NCI-H2196 treated with DMSO at 0.1 percent for 48 hours (cell line): ENCODE results near the gene AATK.

Experiments used
- DNase-seq: peaks from one replicate; lab custom pipeline; 2025; ENCODE audit not compliant: unreplicated experiment; lab: John Stamatoyannopoulos, UW

The AATK gene

DNA sequence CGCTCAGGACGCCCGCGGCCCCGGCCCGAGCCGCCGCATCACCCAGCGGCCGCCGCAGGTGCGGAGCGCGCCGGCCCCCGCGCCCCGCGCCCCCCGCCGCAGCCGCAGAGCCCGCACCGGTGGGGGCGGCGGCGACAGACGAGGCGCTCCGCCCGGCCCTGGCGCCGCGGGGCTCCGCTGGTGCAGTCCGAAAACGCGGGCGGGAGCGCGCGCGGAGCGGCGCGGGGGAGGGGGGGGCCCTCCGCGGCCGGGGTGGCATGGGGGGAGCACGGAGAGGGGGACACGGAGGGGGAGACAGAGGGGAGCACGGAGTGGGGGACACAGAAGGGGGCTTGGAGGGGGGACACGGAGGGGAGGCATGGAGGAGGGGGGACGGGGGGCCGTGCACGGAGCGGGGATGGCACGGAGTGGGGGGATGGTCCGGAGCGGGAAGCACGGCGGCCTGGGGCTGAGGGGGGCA lies at the start of gene AATK:
TSS of gene AATK (minus strand) at position 189 of the 460 bp plus-strand sequence. CDS start 229 bp downstream, outside the sequence.
- no peak for DNase-seq

DNA sequence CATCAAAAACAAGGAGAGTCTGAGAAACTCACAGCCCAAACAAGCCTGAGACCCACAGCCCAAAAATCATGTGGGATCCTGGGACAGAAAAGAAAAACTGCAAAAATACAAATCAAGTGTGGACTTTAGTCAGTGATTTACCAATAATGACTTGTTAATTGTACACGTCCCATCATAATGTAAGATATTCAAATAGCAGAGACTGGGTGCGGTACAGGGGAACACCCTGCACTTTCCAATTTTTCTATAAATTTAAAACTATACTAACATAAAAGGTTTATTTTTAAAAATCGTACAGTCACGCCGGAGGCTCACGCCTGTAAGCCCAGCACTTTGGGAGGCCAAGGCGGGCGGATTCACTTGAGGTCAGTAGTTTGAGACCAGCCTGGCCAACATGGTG lies 48.0 kb upstream of the AATK start:
- DNase-seq, result no peak

DNA sequence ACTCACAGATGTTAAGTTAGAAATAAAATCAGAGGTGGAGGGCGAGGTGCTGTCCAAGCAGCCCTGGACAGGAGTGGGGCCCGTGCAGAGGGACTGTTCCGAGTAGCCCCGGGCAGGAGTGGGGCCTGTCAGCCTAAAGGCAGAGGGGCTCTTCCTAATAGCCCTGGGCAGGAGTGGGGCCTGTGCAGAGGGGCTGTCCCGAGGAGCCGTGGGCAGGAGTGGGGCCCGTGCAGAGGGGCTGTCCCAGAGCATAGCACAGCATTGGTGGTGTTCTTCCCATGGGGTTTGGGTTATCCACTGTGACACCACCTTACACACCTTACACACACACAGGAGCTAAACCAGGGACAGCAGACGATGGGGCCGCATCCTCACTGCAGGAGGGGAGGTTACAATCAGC lies 46.3 kb upstream of the AATK start:
- DNase-seq, result no peak

GRCh38 chr17:81210868-81211267 lies 44.8 kb upstream of the AATK start:
- no peak for DNase-seq

DNA sequence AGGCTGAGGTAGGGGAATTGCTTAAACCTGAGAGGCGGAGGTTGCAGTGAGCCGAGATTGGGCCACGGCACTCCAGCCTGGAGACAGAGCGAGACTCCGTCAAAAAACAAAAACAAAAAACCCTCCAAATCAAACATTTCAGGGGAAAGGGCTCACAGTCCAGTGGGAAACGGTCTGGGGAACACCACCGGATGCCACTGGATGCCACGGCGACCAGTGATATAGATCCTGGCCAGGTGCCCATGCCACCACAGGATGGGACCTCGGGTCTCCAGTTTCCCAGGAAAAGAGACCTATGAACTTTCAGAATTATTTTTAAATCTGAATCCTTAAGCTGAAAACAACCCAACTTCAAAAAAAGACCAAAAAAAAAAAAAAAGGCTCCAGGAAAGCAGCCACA lies 44.4 kb upstream of the AATK start:
- DNase-seq, result no peak

- no peak for DNase-seq
Measured at GRCh38 chr17:81209141-81209540, 43.1 kb upstream of the AATK start.

GRCh38 chr17:81208651-81209050 lies 42.6 kb upstream of the AATK start:
- no peak for DNase-seq

DNA sequence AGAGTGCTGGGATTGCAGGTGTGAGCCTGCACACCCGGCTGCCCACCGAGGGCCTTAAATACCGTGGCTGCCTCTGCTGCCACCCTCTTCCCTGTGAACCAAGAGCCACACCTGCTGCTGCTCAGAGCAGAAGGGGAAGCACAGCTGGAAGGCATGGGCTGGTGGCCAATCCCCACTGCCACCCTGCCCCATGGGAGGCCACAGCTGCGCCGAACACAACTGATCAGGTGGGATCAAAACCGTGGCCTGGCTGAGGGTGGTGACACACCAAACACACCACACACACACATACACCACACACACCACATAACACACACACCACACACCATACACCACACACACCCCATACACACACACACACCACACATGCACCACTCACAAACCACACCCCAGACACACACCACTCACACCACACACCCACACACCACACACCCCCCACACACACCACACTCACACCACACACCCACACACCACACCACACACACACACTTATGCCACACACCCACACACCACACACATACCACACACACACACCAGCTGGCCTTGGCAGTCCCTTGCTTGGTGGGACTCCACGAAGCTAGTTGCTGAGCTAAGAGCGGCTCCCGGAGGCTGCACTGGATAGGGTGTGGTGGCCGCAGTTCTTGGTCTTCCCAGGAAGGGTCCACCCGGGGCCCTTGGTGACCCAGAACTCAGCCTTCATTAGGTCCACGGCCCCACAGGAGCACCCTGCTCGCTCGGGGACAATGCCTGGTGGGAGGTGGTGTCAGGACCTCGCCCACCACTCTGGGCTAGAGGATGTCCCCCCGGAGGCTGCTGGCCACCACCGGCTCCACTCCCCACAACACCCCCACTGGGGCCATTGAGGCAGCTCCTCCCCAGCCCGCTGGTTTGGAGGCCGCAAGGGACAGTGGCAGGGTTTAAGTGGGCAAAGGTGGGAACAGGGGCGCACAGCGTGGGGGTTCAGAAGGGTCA lies 41.9 kb upstream of the AATK start:
- peak; percentile 39 for DNase-seq

DNA sequence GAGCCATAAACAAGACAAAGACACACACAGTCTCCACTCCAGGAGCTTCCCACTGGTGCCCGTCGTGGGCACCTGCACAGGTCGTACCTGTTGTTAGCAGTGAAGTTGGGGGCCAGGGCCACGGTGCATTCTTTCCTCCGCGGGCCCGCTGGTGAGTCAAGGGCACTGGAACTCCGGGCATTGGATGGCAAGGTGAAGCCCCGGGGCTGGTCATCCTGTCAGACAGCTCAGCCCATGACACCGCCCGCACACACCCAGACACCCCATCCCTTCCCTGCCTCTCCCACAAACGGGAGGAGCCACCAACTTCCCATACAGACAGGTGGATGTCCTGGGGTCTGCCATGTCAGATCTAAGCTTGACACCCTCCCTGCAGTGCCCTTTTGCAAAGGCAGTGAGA lies 40.6 kb upstream of the AATK start:
- no peak for DNase-seq

DNA sequence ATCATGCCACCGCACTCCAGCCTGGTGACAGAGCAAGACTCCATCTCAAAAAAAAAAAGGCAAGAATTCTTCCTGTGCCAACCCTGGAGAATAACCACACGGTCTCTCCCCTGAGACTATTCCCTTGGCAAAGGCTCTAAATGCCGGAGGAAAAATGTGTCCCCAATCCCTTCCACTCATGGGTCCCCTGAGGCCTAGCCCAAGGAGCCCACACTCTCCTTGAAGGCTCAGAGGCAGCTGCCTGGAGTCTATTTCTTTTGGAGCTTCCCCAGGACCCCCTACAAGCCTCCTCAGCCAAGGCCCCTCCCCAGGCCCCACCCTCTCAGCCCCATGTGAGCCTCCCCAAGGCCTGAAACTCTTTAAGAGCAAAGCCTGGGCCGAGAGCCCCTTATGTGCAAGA lies 40.1 kb upstream of the AATK start:
- DNase-seq, result no peak

DNA sequence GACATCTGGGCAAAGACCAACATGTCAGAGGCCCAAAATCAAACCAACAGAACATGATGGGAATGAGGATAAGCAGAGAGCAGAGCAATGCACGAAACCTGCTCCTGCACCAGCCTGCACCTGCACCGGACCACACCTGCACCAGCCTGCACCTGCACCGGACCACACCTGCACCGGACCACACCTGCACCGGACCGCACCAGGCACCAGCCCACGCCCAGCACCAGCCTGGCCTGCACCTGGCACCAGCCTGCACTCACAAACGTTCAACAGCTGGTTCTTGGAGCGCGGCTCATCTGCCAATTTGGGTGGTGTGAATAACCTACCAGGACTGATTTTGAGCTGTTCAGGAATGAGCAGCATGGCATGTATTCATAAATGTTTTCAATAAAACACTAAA lies 38.6 kb upstream of the AATK start:
- DNase-seq, result no peak

GRCh38 chr17:81203136-81203535 lies 37.1 kb upstream of the AATK start:
- no peak for DNase-seq

DNA sequence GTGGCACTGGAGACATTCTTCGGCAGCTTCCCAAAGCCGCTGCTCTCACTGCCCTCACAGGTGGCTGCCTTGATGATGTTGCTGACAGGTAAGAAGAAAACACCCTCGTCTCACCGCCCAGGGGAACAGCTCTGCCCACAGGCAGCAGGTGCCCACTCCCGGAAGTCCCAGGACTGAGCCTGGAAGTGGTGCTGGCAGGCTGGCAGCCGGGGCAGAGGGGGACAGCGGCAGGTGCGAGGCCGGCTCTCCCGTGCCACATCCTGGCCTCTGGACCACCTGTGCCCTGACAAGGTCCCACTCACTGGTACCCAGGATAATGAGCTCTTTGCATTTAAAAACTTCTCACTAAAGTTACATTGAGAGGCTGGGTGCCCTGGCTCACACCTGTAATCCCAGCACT lies 36.3 kb upstream of the AATK start:
- DNase-seq, result no peak

DNA sequence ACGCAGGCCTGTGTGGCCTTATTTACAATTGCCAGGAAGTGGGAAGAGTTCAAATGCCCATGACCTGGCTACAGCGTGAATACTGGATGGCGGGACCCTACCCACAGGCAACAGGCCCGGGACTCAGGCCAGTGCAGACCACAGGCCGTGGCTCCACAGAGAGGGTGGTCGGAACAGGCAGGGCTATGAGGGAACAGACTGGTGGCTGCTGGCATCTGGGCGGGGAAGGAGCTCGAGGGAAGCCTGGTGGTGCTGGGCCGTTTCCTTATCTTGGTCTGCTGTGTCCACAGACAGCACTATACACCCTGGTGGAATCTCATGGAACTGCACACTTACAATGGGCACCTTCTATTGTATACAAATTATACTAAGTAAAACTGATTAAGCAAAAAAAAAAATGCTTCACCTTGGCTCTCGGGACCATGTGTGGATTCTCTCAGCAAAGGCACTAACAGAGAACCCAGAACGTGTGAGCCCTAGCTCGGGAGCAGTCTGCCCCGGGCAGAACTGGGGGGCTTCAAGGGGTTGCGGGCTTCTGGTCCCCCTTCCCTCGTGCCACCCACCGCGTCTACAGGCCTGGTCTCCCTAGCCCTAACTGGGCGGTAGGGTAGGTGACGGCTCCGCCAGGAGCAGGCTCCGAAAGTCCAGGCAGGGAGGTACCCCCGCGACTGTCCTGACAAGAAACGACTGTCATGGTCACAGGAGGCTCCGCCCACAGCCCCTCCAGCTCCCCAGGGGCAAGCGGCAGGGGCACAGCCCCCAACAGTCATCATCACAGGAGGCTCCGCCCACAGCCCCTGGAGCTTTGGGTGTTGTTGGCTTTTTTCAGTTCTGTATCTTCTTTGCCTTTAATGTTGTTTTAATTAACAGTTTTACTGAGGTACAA lies 34.9 kb upstream of the AATK start:
- DNase-seq, result peak; percentile 26

- no peak for DNase-seq
Measured at GRCh38 chr17:81200201-81200600, 34.2 kb upstream of the AATK start.

DNA sequence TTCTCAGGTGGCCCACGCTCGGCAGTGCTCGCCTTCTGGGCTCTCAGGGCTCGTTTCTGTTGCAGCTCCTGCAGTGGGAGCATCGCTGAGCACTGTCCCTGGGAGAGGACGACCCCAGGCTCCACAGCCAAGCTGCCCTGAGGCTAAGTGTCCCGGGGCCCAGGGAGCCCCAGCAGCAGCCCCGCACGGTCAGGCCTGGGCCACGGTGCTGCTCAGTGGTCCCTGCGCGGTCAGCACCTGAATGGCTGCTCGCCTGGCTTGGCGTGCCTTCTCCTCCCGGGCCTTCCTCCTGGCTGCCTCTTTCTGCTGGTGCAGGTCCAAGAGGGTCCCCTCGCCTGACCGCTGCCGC lies 33.4 kb upstream of the AATK start:
- DNase-seq, result no peak

DNA sequence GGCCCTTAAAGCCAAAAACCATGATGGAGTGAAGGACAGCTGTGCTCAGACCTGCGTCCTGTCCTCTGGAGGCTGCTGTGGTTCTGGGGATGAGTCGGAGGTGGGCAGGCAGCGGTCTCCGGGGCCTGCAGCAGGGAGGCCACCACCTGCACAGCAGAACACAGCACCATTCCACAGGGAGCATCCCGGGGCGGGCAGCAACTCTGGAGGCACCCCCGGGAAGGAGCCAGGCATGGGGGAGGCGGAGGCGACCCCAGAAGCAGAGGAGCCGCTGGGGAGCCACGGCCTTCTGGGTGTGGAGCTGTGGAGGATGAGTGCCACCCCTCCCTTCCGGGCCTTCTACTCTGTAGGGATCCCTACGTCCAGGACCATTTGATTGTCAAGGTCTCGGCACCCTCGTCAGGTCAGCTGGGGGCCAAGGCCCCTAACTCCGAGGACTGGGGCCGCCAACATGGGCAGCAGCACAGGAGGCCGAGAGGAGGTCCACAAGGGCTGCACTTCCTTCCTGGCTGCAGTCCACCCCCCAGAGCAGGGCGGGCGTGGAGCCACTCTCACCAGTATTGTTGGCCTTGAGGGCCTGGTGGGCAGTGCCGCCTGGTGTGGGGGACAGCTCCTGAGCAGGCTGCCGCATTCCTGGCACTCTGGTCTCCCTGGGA lies 32.9 kb upstream of the AATK start:
- no peak for DNase-seq

DNA sequence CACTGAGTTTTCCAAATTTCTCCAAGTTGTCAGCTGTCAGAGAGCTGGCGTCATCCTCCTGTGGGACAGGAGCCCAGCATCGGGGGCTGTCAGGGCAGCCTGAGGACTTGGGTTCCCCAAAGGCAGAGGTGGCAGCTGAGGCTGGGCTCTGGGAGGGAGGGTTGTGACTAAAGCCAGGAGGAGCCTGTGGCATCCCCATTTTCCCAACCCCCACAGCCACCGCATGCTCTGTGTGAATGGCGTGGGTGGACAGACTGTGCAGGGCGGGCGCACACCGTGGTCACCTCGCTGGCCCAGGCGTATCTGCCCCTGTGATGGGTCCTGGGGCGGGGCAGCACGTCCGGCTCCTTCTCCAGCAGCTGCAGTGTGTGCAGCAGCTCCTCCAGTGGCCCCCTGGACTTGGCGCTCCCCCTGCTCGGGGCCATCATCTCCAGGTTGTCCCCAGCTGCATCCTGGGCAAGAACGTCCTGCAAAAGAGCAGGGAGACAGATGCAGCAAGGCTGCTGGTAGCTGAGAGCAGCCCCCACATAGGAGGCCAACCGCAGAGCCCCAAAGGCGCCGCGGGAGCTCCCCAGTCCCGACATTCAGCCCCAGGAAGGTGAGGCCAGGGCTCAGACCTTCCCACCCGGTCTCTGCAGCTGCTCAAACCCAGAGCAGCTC lies 31.9 kb upstream of the AATK start:
- no peak for DNase-seq

GRCh38 chr17:81197409-81197795 lies 31.4 kb upstream of the AATK start:
- no peak for DNase-seq

DNA sequence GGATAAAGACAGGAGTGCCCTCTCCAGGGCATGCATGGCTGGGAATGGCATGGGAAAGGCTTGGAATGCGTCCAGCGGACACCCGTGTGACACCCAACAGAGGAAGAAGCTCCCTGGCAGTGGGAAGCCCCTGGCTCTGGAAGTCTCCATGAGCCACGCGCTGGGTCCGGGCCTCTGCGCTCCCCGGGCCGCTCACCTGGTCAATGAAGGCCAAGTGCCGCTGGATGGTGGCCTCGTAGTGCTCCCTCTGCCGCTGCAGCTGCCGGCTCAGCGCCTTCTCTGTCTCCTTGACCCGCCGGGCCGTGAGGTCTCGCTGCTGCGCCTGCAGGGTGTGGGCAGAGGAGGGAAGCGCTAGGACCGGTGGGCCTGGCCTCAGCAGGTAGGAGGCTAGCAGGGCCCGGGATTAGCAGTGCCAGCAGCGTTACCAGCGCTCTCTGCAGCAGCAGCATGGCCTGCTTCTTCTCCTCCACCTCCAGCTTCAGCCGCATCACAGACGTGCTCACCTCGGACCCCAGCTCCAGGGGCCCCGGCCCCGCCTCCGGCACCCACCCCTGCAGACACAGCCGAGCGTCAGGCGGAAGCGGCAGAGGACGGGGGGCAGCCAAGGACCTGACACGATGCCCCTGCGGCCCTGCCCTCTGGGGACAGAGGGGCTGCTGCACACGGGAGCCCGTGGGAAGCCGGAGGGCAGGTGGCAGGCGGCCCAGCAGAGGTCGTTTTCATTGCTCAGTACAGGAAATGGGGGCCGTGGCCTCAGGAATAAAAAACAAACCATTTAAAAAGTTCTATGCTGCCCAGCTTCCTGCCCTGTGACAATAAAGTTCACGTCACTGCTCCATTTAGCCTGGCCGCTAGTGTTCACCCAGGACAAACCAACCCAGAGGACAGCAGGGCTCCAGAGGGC lies 30.7 kb upstream of the AATK start:
- DNase-seq, result no peak
